A375 (cell line): ENCODE results near the gene HS3ST1. TPM values are rescaled to one million over a fixed set of nuclear protein-coding genes. Genes with fewer than 3 reads are reported as not detected.

Experiments
- small RNA-seq: library from RNA; depleted of rRNA; stranded (forward); fragments of <200 nt; gene quantifications from one replicate; pipeline ENCODE3, GENCODE V24; 2014
- total RNA-seq: library from RNA; depleted of rRNA; stranded (reverse); fragments of >200 nt; shearing (Covaris generic); gene quantifications from 2 replicates; pipeline ENCODE4 v1.2.3, GENCODE V29; 2014; rRNA removed

HS3ST1 gene
- 0.96 and 8.9 TPM in 2 replicates for total RNA-seq

GRCh38 chr4:11428231-11428898, at the start of gene HS3ST1:
TSS of gene HS3ST1 (minus strand) at chr4:11428894. CDS start at chr4:11400005, 28,889 bp downstream.

Small RNA genes lying within 50 kb of the gene (small RNA-seq; reads per million reads assigned to genes)
- not detected for gene MIR572
- gene RNA5SP156, result 0.29 reads per million
